Karpas-422 (cell line): ENCODE results near the gene PDIA5. TPM values are rescaled to one million over a fixed set of nuclear protein-coding genes. Genes with fewer than 3 reads are reported as not detected.

Experiments
- DNase-seq: peaks from one replicate; pipeline ENCODE4 v3.0.0-alpha.2; 2015
- H2AFZ ChIP-seq: fragments of 200-600 bp; sonication (generic); 2 replicates; pipeline ENCODE4 v1.6.1; 2014; ENCODE audit warnings: antibody characterized with exemption, low read length, mixed read lengths
- H3K27ac ChIP-seq: fragments of 200-600 bp; sonication (generic); 2 replicates; pipeline ENCODE4 v1.5.1; 2014; ENCODE audit warnings: mild to moderate bottlenecking, low read length, moderate library complexity
- H3K27me3 ChIP-seq: fragments of 200-600 bp; sonication (generic); 2 replicates; pipeline ENCODE4 v1.6.1; 2014; ENCODE audit warnings: low read length, mixed read lengths
- H3K36me3 ChIP-seq: fragments of 200-600 bp; sonication (generic); 2 replicates; pipeline ENCODE4 v1.6.1; 2014; ENCODE audit warnings: low read length, mixed read lengths; ENCODE audit not compliant: insufficient read depth
- H3K4me1 ChIP-seq: fragments of 200-600 bp; sonication (generic); 2 replicates; pipeline ENCODE4 v1.6.1; 2014; ENCODE audit warnings: mild to moderate bottlenecking, low read length, mixed read lengths
- H3K4me2 ChIP-seq: fragments of 200-600 bp; sonication (generic); 2 replicates; pipeline ENCODE4 v1.6.1; 2014; ENCODE audit warnings: low read length, low read depth, mild to moderate bottlenecking; ENCODE audit not compliant: poor library complexity, severe bottlenecking
- H3K4me3 ChIP-seq: fragments of 200-600 bp; sonication (generic); 2 replicates; pipeline ENCODE4 v1.5.1; 2014; ENCODE audit warnings: mild to moderate bottlenecking, antibody characterized with exemption, low read length, mixed read lengths
- H3K79me2 ChIP-seq: fragments of 200-600 bp; sonication (generic); 2 replicates; pipeline ENCODE4 v1.6.1; 2014; ENCODE audit warnings: mild to moderate bottlenecking, low read length, mixed read lengths
- H3K9ac ChIP-seq: fragments of 200-600 bp; sonication (generic); 2 replicates; pipeline ENCODE4 v1.6.0; 2014; ENCODE audit warnings: low read length
- H3K9me2 ChIP-seq: fragments of 200-600 bp; sonication (generic), shearing (Covaris generic); replicated peaks from 2 replicates; pipeline ENCODE4 v1.6.0; 2014; ENCODE audit warnings: mild to moderate bottlenecking, low read length, moderate library complexity; ENCODE audit not compliant: insufficient read depth
- H3K9me3 ChIP-seq: fragments of 300-700, 200-600 bp; sonication (generic); 2 replicates; pipeline ENCODE4 v1.6.1; 2014; ENCODE audit warnings: low read length, mixed read lengths
- H4K20me1 ChIP-seq: fragments of 200-600 bp; sonication (generic); 2 replicates; pipeline ENCODE4 v1.6.1; 2014; ENCODE audit warnings: mild to moderate bottlenecking, antibody characterized with exemption, low read length, low read depth; ENCODE audit not compliant: insufficient read depth
- total RNA-seq: library from RNA; depleted of rRNA; stranded (reverse); fragments of >200 nt; shearing (Covaris generic); gene quantifications from 2 replicates; pipeline ENCODE4 v1.2.3, GENCODE V29; 2014; ENCODE audit warnings: low replicate concordance

The PDIA5 gene
- total RNA-seq, 1 experiment from 2014 or later: 6.3 TPM

- Histone ChIP-seq H3K36me3 (no peaks in the 10 kb centered on the region), H2AFZ (no peak overlapping the region), H3K4me2 (no peak overlapping the region), H4K20me1 (no peaks in the 10 kb centered on the region), H3K9ac (no peak overlapping the region), H3K27ac (no peak overlapping the region), H3K9me3 (no peaks in the 10 kb centered on the region), H3K4me3 (no peak overlapping the region), H3K79me2 (no peaks in the 10 kb centered on the region), H3K4me1 (no peaks in the 10 kb centered on the region), H3K9me2 (no peaks in the 10 kb centered on the region), H3K27me3 (no peaks in the 10 kb centered on the region)
- DNase-seq: no peak
These were observed 27.9 kb downstream of the PDIA5 start for GRCh38 chr3:123094516-123095313.

GRCh38 chr3:123096126-123096525 is 29.3 kb downstream of the PDIA5 start:
- H3K27ac ChIP-seq: no peak overlapping the region
- no peak overlapping the region for H3K4me3 ChIP-seq
- H3K9me3 ChIP-seq: no peaks in the 10 kb centered on the region
- no peak overlapping the region for H3K9ac ChIP-seq
- no peak overlapping the region for H3K4me2 ChIP-seq
- H3K4me1 ChIP-seq: no peaks in the 10 kb centered on the region
- H2AFZ ChIP-seq: no peak overlapping the region
- no peaks in the 10 kb centered on the region for H4K20me1 ChIP-seq
- no peaks in the 10 kb centered on the region for H3K79me2 ChIP-seq
- DNase-seq: no peak
- H3K36me3 ChIP-seq: no peaks in the 10 kb centered on the region
- H3K27me3 ChIP-seq: no peaks in the 10 kb centered on the region
- no peaks in the 10 kb centered on the region for H3K9me2 ChIP-seq

DNA sequence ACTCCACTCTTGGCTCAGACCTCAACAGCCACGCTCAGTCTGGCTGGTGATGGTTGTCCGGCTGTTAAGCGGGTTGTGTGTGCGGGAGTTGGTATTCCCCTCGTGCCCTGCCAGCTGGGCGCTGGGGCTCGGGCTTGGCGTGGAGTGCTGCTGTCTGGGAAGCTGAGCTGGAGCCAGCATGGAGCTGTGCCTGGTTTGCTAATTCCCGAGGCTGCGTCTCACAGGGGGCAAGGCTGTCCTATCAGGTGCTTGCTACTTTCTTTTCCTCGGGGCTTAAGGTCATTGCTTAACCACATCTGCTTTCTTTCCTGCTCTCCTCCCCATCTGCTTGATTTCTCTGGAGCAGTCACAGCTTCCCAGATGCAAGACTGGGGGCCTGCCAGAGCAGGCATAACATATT is 29.9 kb downstream of the PDIA5 start:
- Histone ChIP-seq H2AFZ (no peak overlapping the region), H3K9me2 (no peaks in the 10 kb centered on the region), H3K4me3 (no peak overlapping the region), H3K9ac (no peak overlapping the region), H3K4me1 (no peaks in the 10 kb centered on the region), H3K4me2 (no peak overlapping the region), H3K9me3 (no peaks in the 10 kb centered on the region), H4K20me1 (no peaks in the 10 kb centered on the region), H3K27me3 (no peaks in the 10 kb centered on the region), H3K79me2 (no peaks in the 10 kb centered on the region), H3K36me3 (no peaks in the 10 kb centered on the region), H3K27ac (no peak overlapping the region)
- no peak for DNase-seq

DNA sequence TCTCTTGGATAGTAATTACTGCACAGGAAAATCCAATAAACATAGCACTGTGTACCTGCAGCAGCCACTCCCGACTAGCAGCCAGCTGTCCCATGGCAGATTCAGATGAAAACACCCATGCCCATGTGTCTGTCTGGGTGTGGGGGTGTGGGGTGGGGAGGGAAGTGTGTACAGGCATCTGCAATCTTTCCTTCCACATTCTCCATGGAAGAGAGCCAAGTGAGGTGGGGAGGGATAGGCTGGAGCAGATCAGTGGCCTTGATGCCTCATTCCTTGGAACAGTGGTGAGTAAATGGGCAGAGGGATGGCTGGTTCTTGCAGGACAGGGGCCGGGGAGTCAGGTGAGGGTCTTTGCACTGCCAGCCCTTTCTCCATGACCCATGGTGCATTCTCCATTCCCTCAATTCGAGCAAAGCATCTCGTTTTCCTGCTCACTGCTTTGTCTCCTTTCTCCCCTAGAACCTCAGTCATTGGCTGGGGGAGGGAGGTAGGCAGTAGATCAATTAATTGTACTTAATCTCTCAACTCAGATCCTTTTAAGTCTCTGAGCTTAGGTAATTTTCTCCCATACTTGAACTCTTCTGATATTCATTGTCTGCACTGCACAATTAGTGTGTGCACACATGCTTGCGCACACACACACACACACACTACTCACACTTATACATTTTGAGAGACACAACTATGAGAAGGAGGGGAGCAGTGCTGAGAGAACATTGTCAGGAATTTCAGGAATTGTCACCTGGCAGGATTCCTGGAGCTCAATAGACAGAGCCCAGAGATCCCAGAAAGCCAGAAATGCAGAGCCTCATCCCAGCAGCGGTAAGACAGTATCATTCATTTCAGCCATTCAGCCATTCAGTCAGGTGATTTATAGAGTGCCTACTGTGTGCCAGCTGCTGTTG is 31.9 kb downstream of the PDIA5 start:
- Histone ChIP-seq H3K36me3 (no peaks in the 10 kb centered on the region), H3K79me2 (no peaks in the 10 kb centered on the region), H2AFZ (no peak overlapping the region), H3K4me1 (no peaks in the 10 kb centered on the region), H3K9me2 (no peaks in the 10 kb centered on the region), H3K27ac (no peak overlapping the region), H3K4me2 (no peak overlapping the region), H3K9ac (no peak overlapping the region), H3K4me3 (no peak overlapping the region), H3K9me3 (no peaks in the 10 kb centered on the region), H3K27me3 (no peaks in the 10 kb centered on the region), H4K20me1 (no peaks in the 10 kb centered on the region)
- no peak for DNase-seq

- H3K4me3 ChIP-seq: no peak overlapping the region
- no peaks in the 10 kb centered on the region for H3K36me3 ChIP-seq
- no peak for DNase-seq
- H3K4me1 ChIP-seq: peaks cover under 1% of the 10 kb centered on the region; the same call in 1 of the 2 replicates
- H3K9me3 ChIP-seq: no peaks in the 10 kb centered on the region
- no peaks in the 10 kb centered on the region for H3K27me3 ChIP-seq
- H3K4me2 ChIP-seq: no peak overlapping the region
- H3K79me2 ChIP-seq: no peaks in the 10 kb centered on the region
- no peak overlapping the region for H3K27ac ChIP-seq
- no peaks in the 10 kb centered on the region for H4K20me1 ChIP-seq
- H3K9me2 ChIP-seq: no peaks in the 10 kb centered on the region
- H2AFZ ChIP-seq: no peak overlapping the region
- H3K9ac ChIP-seq: no peak overlapping the region
These were observed 32.7 kb downstream of the PDIA5 start for GRCh38 chr3:123099331-123100192.

DNA sequence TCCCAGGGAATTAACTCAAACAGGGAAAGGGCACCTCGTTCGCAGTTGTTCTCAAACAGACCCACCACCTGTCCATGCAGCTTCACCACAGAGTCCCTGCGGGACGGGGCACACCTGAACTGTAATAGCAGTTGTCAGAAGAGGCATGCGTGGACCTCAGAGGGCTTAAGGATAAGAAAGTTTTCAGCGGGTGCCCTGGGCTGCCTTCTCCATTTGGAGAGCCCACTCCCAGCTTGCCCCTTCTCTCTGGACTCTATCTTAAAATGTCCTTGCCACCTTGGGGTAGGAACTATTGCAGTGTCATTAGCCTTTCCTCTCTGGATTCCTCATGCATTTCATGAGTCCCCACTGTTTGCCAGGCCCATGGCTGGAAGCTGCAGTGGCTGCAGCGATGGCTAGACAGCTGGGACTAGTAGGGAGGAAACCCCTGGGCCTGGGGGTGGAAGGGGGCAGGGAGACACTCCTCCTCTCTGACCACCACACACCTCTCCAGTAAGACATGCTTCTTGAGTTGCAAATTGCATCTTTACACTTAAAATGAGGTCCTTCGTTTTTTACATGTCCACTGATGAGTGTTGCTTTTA is 33.5 kb downstream of the PDIA5 start:
- Histone ChIP-seq H3K9ac (no peak overlapping the region), H3K9me2 (no peaks in the 10 kb centered on the region), H3K4me2 (no peak overlapping the region), H3K27ac (no peak overlapping the region), H3K36me3 (no peaks in the 10 kb centered on the region), H3K9me3 (no peaks in the 10 kb centered on the region), H4K20me1 (no peaks in the 10 kb centered on the region), H3K79me2 (no peaks in the 10 kb centered on the region), H3K4me1 (peaks cover 8% of the 10 kb centered on the region), H3K27me3 (no peaks in the 10 kb centered on the region), H3K4me3 (no peak overlapping the region), H2AFZ (no peak overlapping the region)
- DNase-seq: no peak

DNA sequence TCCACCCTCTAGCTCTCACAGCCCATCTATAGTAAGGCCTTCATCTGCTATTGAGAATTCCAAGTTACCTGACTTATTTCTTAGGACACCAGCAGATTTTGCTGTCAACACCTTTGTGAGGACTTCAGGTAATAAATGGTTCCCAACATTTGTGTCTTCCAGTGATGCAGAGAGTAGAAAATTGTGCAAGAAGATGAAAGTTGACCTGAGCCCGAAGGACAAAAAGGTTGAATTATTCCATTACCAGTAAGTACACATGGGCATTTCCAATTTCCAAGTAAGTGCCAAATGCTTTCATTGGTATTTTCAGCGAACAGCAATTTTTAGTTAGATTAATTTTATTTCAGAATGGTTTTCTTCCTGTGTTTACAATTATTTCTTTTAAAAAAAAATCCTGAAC is 35.4 kb downstream of the PDIA5 start:
- no peaks in the 10 kb centered on the region for H3K9me3 ChIP-seq
- no peak for DNase-seq
- no peaks in the 10 kb centered on the region for H3K27me3 ChIP-seq
- H3K9ac ChIP-seq: no peak overlapping the region
- no peak overlapping the region for H3K27ac ChIP-seq
- H4K20me1 ChIP-seq: no peaks in the 10 kb centered on the region
- no peak overlapping the region for H2AFZ ChIP-seq
- no peaks in the 10 kb centered on the region for H3K36me3 ChIP-seq
- H3K9me2 ChIP-seq: no peaks in the 10 kb centered on the region
- H3K4me2 ChIP-seq: no peak overlapping the region
- H3K79me2 ChIP-seq: no peaks in the 10 kb centered on the region
- H3K4me1 ChIP-seq: peaks cover 10% of the 10 kb centered on the region
- no peak overlapping the region for H3K4me3 ChIP-seq
